ENCODE results near the gene FOXB2.
"Not testable (repeated sequence)": the region's sequence is repeated elsewhere in the genome, so short reads cannot be mapped to it uniquely, and the experiment has no call there.

Gene FOXB2

GRCh38 chr9:77016526-77017504 lies 2.6 kb upstream of the FOXB2 start:
- no peak for DNase-seq

GRCh38 chr9:77017505-77017894 lies 2.0 kb upstream of the FOXB2 start:
- no peak for DNase-seq

GRCh38 chr9:77018058-77018968 lies 1.1 kb upstream of the FOXB2 start:
- DNase-seq, result no peak

- no peak for DNase-seq
Measured at GRCh38 chr9:77018969-77019235, 553 bp upstream of the FOXB2 start.

GRCh38 chr9:77019926-77020412 lies 514 bp downstream of the FOXB2 start:
- DNase-seq, result no peak

- no peak for DNase-seq
Measured at GRCh38 chr9:77020413-77021290, 1.2 kb downstream of the FOXB2 start.

- no peak for DNase-seq
Measured at GRCh38 chr9:77021291-77021894, 1.9 kb downstream of the FOXB2 start.

GRCh38 chr9:77021922-77022782 lies 2.7 kb downstream of the FOXB2 start:
- DNase-seq, result no peak

GRCh38 chr9:77022783-77023440 lies 3.5 kb downstream of the FOXB2 start:
- no peak for DNase-seq

GRCh38 chr9:77023726-77024125 lies 4.3 kb downstream of the FOXB2 start:
- DNase-seq, result no peak

GRCh38 chr9:77024776-77025545 lies 5.5 kb downstream of the FOXB2 start:
- no peak for DNase-seq

GRCh38 chr9:77028478-77028877 lies 9.0 kb downstream of the FOXB2 start:
- no peak for DNase-seq

GRCh38 chr9:77030045-77030444 lies 10.6 kb downstream of the FOXB2 start:
- no peak for DNase-seq

GRCh38 chr9:77038281-77039036 lies 19.0 kb downstream of the FOXB2 start:
- DNase-seq, result no peak

- DNase-seq, result no peak
Measured at GRCh38 chr9:77040340-77040739, 20.9 kb downstream of the FOXB2 start.

GRCh38 chr9:77043743-77044142 lies 24.3 kb downstream of the FOXB2 start:
- not testable (repeated sequence) for DNase-seq

- DNase-seq, result not testable (repeated sequence)
Measured at GRCh38 chr9:77060681-77061080, 41.2 kb downstream of the FOXB2 start.

GRCh38 chr9:77063645-77064285 lies 44.3 kb downstream of the FOXB2 start:
- DNase-seq, result no peak

- DNase-seq, result no peak
Measured at GRCh38 chr9:77066388-77066787, 46.9 kb downstream of the FOXB2 start.

Data from CD4-positive, alpha-beta T cell treated with Interleukin-4 for 1 hour (primary cell).